Measurements from ENCODE around the gene SZRD1.

SZRD1 gene

DNA sequence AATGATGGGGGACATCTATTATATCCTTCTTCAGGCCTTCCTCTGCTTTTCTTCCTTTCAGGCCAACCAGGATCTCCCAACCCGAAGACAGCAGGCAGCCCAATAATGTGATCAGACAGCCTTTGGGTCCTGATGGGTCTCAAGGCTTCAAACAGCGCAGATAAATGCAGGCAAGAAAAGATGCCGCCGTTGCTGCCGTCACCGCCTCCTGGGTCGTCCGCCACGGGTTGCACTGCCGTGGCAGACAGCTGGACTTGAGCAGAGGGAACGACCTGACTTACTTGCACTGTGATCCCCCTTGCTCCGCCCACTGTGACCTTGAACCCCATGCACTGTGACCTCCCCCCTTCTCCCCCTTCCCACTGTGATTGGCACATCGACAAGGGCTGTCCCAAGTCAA lies 27.9 kb downstream of the SZRD1 start:
- no peak for DNase-seq (ENCODE audit: low spot score)

GRCh38 chr1:16396591-16396990 lies 29.5 kb downstream of the SZRD1 start:
- no peak for DNase-seq (ENCODE audit: low spot score)

GRCh38 chr1:16397120-16397519 lies 30.1 kb downstream of the SZRD1 start:
- no peak for DNase-seq (ENCODE audit: low spot score)

DNA sequence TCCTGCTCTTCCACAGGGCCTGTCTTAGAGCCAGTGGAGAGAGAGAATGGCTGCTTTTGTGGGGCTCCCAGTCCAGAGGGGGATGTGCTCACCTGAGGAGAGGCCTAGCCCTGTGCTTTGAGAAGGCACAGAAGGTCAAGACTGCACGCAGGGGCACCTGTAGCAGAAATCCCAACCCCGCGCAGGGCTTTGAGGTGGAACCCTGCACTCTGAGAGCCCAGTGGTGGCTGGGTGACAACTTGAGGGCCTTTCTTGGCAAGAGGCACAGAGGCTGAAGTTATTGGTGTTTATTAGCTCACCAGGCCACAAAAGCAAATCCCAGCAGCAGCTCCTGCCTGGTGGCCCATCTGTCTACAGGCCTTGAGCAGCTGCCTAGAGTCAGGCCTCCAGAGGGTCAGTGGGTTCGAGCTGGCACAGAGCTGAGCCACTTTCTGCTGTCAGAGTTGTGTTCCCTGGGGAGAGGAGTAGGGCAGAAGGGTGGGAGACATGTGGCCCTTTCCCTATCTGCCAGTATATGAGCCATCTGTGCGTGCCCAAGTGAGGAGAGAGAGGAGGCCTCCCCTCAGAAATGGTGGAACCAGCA lies 31.4 kb downstream of the SZRD1 start:
- DNase-seq (ENCODE audit: low spot score) = no peak

- no peak for DNase-seq (ENCODE audit: low spot score)
These were observed 35.7 kb downstream of the SZRD1 start for GRCh38 chr1:16402742-16403141.

DNA sequence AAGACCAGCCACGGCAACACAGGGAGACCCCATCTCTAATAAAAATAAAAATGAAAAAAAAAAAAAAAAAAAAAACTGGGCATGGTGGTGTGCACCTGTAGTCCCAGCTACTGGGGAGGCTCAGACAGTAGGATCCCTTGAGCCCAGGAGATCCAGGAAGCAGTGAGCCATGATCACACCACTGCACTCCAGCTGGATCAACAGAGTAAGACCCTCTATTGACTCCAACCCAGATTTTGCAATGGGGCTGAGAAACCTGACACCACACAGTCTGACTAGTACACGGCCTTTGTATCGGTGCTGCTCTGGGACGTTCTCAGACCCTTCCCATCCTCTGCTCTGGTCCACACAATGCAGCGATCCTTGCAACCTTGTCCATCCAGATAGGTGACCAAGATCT lies 38.4 kb downstream of the SZRD1 start:
- no peak for DNase-seq (ENCODE audit: low spot score)

- no peak for DNase-seq (ENCODE audit: low spot score)
These were observed 39.8 kb downstream of the SZRD1 start for GRCh38 chr1:16406868-16407267.

DNA sequence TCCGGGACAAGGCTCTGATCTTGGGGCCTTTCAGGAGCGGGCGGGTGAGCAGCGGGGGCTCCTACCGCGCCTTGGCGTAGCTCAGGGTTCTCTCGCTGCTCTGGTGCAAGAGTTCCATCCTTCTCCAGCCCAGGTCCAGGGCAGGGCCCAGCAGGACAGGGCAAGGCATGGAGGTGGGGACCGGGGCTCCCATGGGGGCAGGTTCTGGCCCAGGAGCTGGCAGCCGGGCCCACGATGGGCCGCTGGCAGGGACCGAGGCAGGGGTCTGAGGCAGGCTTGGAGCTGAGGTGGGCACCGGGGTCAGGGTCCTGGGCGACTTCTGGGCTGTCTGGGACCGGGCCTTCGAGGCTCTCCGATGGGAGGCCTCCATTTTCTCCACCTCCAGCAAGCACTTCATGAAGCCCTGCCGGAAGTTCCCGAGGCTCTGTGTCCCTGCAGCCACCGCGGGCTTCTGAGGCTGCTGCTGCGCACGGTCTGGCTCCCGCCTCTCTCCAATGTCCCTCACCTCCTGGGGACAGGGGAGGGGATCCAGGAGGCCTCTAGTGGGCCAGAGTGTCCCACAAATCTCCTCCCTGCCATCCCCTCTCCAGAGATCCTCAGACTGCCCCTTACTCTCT lies 42.6 kb downstream of the SZRD1 start:
- DNase-seq (ENCODE audit: low spot score) = no peak

- DNase-seq (ENCODE audit: low spot score) = no peak
These were observed 43.8 kb downstream of the SZRD1 start for GRCh38 chr1:16410803-16411202.

DNA sequence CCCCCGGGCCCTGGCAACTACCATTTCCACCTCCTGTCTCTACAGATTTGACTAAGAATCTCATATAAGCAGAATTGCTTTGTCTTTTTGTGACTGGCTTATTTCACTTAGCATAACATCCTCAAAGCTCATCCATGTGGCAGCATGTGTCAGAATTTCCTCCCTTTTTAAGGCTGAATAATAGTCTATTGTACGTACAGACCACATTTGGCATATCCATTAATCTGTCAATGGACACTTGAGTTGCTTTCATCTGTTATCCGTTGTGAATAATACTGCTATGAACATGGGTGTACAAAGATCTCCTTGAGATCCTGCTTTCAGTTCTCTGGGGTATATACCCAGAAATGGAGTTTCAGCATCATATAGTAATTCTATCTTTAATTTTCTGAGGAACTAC lies 46.1 kb downstream of the SZRD1 start:
- DNase-seq (ENCODE audit: low spot score) = no peak

DNA sequence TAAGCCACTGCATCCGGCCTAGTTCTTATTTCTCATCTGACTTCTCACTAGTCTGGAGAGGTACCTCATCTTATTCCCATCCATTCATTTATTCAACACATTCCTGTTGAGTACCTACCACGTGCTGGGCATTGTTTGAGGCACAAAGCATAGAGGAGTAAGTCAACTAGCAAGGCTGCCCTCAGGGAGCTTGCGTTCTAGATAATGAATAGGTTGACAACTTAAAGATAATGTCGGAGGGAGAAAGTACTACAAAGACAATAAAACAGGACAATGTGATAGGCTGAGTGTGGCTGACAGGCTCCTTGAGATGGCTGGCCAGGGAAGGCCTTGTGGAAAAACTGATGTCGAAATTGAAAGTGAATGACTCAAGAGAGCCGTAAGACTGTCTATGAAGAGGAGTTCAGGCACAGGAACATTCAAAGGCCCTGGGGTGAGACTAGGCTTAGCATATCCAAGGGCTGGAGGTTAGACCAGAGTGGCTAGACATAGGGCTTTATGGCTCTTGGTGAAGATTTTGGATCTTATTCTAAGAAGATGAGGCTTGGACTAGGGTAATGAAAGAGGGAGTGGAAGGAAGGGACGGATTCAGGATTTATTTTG lies 51.9 kb downstream of the SZRD1 start:
- no peak for DNase-seq (ENCODE audit: low spot score)

DNA sequence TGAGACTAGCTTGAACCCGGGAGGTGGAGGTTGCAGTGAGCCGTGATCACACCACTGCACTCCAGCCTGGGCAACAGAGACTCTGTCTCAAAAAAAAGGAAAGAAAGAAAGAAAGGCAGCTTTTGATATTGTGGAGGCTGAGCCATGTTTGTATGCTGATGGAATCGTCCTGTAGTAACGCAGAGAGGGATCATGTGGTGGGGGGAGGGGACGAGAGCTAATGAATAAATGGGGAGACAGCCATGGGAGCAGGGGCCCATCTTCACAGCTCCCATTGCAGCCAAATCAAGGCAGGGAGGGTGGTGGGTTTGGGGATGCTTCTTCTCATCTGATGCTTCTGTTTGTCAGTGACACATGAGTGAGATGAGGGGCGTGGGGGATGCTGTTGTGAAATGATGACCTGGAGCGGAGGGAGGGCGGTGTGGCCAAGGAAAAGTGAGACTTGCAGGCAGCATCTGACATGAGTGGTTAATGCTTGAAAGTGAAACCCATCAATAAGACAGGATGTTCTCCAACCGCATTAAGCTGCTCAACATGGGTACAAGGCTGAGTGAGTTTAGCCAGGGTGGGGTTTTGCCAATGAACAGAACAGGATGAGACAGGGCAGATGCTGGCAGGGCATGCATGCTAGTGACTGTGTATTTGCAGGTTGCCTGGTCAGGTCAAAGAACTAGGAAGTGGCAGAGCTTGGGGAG lies 53.5 kb downstream of the SZRD1 start:
- no peak for DNase-seq (ENCODE audit: low spot score)

GRCh38 chr1:16421201-16421600 lies 54.2 kb downstream of the SZRD1 start:
- DNase-seq (ENCODE audit: low spot score) = no peak

DNA sequence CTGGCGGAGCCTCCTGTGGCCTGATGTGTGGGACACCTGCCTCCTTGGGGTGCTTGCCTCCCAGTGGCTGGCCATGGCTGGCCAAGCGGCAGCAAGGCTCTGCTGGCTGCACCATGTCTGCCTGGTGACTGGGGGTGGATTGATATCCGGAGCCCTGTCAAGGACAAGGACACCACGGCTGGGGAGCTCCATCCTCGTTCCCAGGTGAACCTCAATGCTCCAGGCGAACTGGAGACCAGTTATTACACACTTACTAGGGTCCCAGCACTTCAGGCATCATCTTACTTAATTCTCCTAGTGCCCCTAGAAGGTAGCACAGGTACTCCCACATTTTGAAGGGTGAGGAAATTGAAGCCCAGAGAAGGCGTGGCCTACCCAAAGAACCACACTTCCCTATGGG lies 55.0 kb downstream of the SZRD1 start:
- DNase-seq (ENCODE audit: low spot score) = no peak

- no peak for DNase-seq (ENCODE audit: low spot score)
These were observed 58.3 kb downstream of the SZRD1 start for GRCh38 chr1:16425125-16426025.

- no peak for DNase-seq (ENCODE audit: low spot score)
These were observed 63.6 kb downstream of the SZRD1 start for GRCh38 chr1:16430606-16431005.

DNA sequence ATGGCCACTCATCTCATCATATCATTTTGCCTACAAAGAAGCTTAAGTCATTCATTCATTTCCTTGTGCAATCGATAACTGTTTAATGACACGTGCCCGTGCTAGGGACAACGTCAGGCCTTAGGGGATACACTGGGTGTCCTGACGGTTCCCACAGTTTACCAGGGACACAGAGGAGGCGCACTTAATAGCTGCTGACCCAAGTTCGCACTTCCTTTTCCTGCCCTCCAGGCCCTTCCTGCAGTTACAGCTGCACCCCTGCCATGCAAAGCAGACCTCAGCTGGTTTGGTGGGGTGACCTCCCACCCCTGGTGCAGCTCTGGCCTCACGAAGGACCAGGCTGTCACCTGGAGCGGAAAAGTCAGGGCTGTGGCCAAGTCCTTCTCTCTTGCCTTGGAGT lies 66.0 kb downstream of the SZRD1 start:
- DNase-seq (ENCODE audit: low spot score) = no peak

- DNase-seq (ENCODE audit: low spot score) = no peak
These were observed 67.0 kb downstream of the SZRD1 start for GRCh38 chr1:16434007-16434406.

GRCh38 chr1:16434501-16434900 lies 67.5 kb downstream of the SZRD1 start:
- DNase-seq (ENCODE audit: low spot score) = no peak

DNA sequence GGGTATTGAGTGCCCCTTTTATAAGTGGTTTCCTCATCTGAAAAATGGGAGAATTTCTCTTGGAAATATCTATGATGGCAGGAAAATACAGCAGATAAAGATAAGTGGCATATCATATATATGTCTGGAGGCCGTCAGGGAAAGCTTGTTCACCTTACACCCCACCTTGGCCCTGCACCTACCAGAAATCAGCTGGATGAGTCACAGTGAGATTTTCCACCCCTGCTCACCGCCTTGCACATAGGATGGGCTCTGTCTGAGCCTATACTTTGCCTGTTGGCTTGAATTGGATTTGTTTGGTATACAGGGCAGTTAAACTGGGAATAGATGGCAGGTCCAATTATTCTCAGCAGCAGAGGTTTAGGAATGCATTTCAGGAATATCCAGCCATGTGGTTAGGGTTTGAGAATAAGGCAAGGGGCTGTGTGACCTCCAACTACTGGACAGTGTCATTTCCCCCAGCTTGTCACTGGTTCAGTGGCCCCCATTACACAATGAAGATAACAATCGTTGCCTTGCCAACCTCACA lies 70.0 kb downstream of the SZRD1 start, which contains the start of gene SPATA21:
TSS of gene SPATA21 (minus strand) at position 479 of the 529 bp plus-strand sequence. CDS start 6,053 bp downstream, outside the sequence.
- DNase-seq (ENCODE audit: low spot score) = no peak

DNA sequence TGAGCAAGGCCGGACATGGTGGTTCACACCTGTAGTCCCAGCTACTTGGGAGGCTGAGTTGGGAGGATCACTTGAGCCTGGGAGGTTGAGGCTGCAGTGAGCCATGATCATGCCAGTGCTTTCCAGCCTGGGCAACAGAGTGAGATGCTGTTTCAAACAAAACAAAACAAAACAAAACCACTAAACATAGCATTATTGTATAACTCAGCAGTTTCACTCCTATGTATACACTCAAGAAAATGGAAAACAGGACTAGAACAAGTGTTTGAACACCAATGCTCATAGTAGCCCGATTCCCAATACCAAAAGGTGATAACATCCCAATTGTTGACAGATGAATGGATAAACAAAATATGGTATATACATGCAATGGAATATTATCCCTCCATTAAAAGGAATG lies 71.5 kb downstream of the SZRD1 start:
- DNase-seq (ENCODE audit: low spot score) = no peak

DNA sequence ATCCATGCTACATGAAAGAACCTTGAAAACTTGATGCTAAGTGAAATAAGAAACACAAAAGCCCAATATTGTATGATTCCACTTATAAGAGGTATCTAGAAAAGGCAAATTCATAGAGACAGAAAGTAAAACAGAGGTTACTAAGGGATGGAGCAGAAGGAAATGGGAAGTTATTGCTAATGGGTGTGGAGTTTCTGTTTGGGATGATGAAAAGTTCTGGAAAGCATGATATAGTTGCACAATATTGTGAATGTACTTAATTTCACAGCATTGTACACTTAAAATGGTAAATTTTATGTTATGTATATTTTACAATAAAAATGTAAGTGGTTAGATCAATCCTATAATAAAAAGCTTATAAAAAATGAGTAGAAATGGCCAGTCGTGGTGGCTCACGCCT lies 71.9 kb downstream of the SZRD1 start:
- DNase-seq (ENCODE audit: low spot score) = no peak

All from hematopoietic multipotent progenitor cell treated with erythropoietin and hydrocortisone succinate and interleukin-3 and kit ligand, for 17 days (in vitro differentiated cells).